ENCODE data around the gene SAMMSON. TPM values are rescaled to one million over a fixed set of nuclear protein-coding genes. Genes with fewer than 3 reads are reported as not detected.

The SAMMSON gene
- total RNA-seq, 1 experiment from 2014 or later: not detected

- Mint-ChIP-seq H3K27me3 (ENCODE audit: insufficient read depth, unreplicated experiment) (peaks cover 69% of the 10 kb centered on the region), H3K4me3 (ENCODE audit: unreplicated experiment) (no peak overlapping the region), H3K36me3 (ENCODE audit: insufficient read depth, unreplicated experiment) (no peaks in the 10 kb centered on the region), H3K4me1 (ENCODE audit: insufficient read depth, unreplicated experiment) (no peaks in the 10 kb centered on the region), H3K9me3 (ENCODE audit: unreplicated experiment) (no peaks in the 10 kb centered on the region), H3K27ac (ENCODE audit: low read depth, unreplicated experiment) (no peak overlapping the region)
- intact Hi-C loops (cut with micrococcal nuclease): no loop called here
- CTCF ChIA-PET: interaction anchor here (0.6 to 1.6 kb wide), 4 partner anchors 9 to 86 kb away, joined by 3 to 4 read pairs (median 4); no protein-coding TSS in a partner anchor
- no TSS peak for BruUV-seq (replicated peaks)
- DNase-seq (ENCODE audit: unreplicated experiment): no peak
- no peak for TF ChIP-seq CTCF (IDR thresholded peaks at IDR 0.05; ENCODE audit: unreplicated experiment)
- POLR2A ChIA-PET: interaction anchor here (0.9 kb wide), 1 partner anchor 19 kb away, joined by 3 read pairs; no protein-coding TSS in a partner anchor
These were observed 110.5 kb downstream of the SAMMSON start for GRCh38 chr3:70110066-70110465.

- no TSS peak for BruUV-seq (replicated peaks)
- CTCF ChIA-PET: interaction anchor here (0.7 kb wide), 1 partner anchor 24 kb away, joined by 3 read pairs; no protein-coding TSS in a partner anchor
- no peaks in the 10 kb centered on the region for H3K4me1 Mint-ChIP-seq (ENCODE audit: insufficient read depth, unreplicated experiment)
These were observed 111.9 kb downstream of the SAMMSON start for GRCh38 chr3:70111411-70111810.

GRCh38 chr3:70112751-70113150 lies 113.2 kb downstream of the SAMMSON start:
- Mint-ChIP-seq H3K9me3 (ENCODE audit: unreplicated experiment) (no peaks in the 10 kb centered on the region), H3K27me3 (ENCODE audit: insufficient read depth, unreplicated experiment) (peaks cover 87% of the 10 kb centered on the region), H3K27ac (ENCODE audit: low read depth, unreplicated experiment) (no peak overlapping the region), H3K4me3 (ENCODE audit: unreplicated experiment) (no peak overlapping the region), H3K36me3 (ENCODE audit: insufficient read depth, unreplicated experiment) (no peaks in the 10 kb centered on the region), H3K4me1 (ENCODE audit: insufficient read depth, unreplicated experiment) (no peaks in the 10 kb centered on the region)
- ChIA-PET CTCF (no interaction called here), POLR2A (no interaction called here)
- TF ChIP-seq CTCF (IDR thresholded peaks at IDR 0.05; ENCODE audit: unreplicated experiment): no peak
- no TSS peak for BruUV-seq (replicated peaks)
- intact Hi-C loops (cut with micrococcal nuclease): no loop called here
- no peak for DNase-seq (ENCODE audit: unreplicated experiment)

More at GRCh38 chr3:70111411-70111810, 111.9 kb downstream of the SAMMSON start:
- intact Hi-C loops (cut with micrococcal nuclease): no loop called here
- H3K27me3 Mint-ChIP-seq (ENCODE audit: insufficient read depth, unreplicated experiment): peaks cover 75% of the 10 kb centered on the region
- no peaks in the 10 kb centered on the region for H3K36me3 Mint-ChIP-seq (ENCODE audit: insufficient read depth, unreplicated experiment)
- POLR2A ChIA-PET: no interaction called here
- TF ChIP-seq CTCF (IDR thresholded peaks at IDR 0.05; ENCODE audit: unreplicated experiment): no peak
- no peak for DNase-seq (ENCODE audit: unreplicated experiment)
- H3K27ac Mint-ChIP-seq (ENCODE audit: low read depth, unreplicated experiment): no peak overlapping the region
- no peak overlapping the region for H3K4me3 Mint-ChIP-seq (ENCODE audit: unreplicated experiment)
- no peaks in the 10 kb centered on the region for H3K9me3 Mint-ChIP-seq (ENCODE audit: unreplicated experiment)

GRCh38 chr3:70114431-70114830 lies 114.9 kb downstream of the SAMMSON start:
- BruUV-seq (replicated peaks): no TSS peak
- H3K4me1 Mint-ChIP-seq (ENCODE audit: insufficient read depth, unreplicated experiment): no peaks in the 10 kb centered on the region
- intact Hi-C loops (cut with micrococcal nuclease): no loop called here
- ChIA-PET CTCF (no interaction called here), POLR2A (no interaction called here)
- no peak overlapping the region for H3K4me3 Mint-ChIP-seq (ENCODE audit: unreplicated experiment)
- H3K27me3 Mint-ChIP-seq (ENCODE audit: insufficient read depth, unreplicated experiment): peaks cover 87% of the 10 kb centered on the region
- H3K9me3 Mint-ChIP-seq (ENCODE audit: unreplicated experiment): no peaks in the 10 kb centered on the region
- H3K36me3 Mint-ChIP-seq (ENCODE audit: insufficient read depth, unreplicated experiment): no peaks in the 10 kb centered on the region
- no peak for DNase-seq (ENCODE audit: unreplicated experiment)
- no peak for TF ChIP-seq CTCF (IDR thresholded peaks at IDR 0.05; ENCODE audit: unreplicated experiment)
- H3K27ac Mint-ChIP-seq (ENCODE audit: low read depth, unreplicated experiment): no peak overlapping the region

All from MCF 10A (cell line).